ENCODE data around the gene ZNF18.

ZNF18 gene

DNA sequence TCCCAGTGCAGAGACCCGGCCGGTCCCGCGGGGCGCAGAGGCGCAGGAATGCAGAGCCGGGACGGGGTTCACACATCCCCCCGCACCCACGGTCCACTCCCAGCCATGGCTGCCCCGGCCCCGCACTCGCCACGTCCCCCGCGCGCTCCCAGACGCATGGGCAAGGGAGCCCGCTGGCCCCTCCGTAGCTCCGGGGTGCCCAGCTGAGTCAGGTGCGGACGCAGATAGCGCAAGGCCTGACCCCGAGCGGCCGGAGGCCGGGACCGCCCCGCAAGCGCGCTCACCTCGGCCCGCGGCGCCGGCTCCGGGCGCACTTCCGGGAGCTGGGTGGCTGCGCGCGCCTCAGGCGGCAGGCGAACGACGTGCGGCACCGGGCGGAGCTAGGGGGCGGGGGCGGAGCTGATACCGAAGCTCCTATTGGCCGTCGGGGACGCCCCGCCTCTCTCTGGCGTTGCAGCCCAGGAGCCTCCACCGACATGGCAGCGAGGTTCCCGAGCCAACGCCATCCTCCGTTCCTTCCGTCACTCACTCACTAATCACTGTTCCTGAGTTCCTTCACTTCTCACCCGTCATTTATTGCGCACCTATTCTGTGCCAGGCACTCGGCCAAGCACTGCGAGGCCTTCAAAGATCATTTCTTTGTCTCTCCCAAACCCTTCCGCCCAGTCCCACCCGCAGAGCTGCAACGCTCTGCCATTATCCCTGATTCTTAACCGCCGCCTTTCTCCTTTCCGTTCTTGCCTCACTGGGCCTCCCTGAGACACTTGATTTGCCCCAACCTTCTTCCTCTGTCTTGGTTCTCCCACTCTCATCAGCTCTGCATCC, at the start of gene ZNF18:
TSS of gene ZNF18 (minus strand) at position 329 of the 825 bp plus-strand sequence. CDS start 4,646 bp downstream, outside the sequence.
- peak; percentile 94 for DNase-seq (ENCODE audit: low spot score)

DNA sequence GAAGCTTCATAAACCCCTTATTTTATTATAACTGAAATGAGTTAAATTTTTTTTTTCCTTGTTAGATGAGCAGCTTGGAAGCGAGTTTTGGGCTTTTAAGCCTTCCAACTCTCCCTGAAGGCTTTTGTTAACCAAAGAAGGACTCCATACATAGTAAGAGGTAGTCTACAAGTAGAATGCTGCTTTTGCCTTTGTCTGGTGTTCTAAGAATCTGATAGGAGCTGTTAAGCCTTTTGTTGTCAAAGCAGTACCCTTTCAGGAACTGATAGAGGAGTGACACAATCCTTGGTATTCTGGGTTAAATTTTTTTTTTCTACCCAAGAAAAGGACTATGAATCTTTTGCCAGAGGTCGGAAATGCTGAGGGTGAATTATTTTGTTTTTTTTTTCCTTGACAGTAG, 49.5 kb upstream of the ZNF18 start:
- DNase-seq (ENCODE audit: low spot score): no peak

DNA sequence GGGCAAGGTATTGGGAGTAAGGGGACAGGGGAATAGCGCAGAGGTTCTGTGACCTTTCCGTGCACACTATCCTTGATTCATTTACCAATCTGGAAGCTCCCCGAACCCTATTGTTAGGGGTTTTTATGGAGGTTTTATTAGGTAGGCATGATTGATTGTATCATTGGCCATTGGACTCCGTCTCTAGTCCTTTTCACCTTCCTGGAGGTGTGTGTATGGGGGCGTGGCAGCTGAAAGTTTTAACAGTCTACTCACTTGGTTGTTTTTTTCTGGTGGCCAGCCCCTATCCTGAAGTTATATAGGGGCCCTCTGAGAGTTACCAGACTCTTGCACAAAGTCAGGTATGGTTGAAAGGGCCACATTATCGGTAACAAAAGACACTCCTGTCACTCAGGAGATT, 46.4 kb upstream of the ZNF18 start:
- DNase-seq (ENCODE audit: low spot score): no peak

- DNase-seq (ENCODE audit: low spot score): no peak
Measured at GRCh38 chr17:12041312-12041711, 44.0 kb upstream of the ZNF18 start.

GRCh38 chr17:12040478-12040877, 43.2 kb upstream of the ZNF18 start:
- no peak for DNase-seq (ENCODE audit: low spot score)

GRCh38 chr17:12037970-12038369, 40.7 kb upstream of the ZNF18 start:
- no peak for DNase-seq (ENCODE audit: low spot score)

GRCh38 chr17:12035673-12036072, 38.4 kb upstream of the ZNF18 start:
- no peak for DNase-seq (ENCODE audit: low spot score)

DNA sequence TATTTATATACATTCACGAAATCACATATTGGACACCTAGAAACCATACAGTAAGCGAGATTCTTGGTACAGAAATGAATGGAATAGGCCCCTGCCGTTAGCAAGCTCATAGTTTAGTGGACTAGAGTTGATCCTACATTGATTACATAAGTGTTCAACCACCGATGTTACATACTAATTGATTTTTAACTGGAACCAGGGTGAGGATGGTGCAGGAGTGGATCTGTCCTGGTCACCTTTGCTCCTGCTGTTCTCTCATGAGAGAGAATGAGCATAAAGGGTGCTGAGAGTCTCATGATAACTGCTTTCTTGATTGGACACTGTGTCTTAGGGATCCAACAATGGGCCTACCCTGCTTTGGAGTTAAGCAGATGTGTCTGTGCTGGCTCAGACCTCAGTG, 37.3 kb upstream of the ZNF18 start:
- no peak for DNase-seq (ENCODE audit: low spot score)

GRCh38 chr17:12028611-12029010, 31.3 kb upstream of the ZNF18 start:
- no peak for DNase-seq (ENCODE audit: low spot score)

DNA sequence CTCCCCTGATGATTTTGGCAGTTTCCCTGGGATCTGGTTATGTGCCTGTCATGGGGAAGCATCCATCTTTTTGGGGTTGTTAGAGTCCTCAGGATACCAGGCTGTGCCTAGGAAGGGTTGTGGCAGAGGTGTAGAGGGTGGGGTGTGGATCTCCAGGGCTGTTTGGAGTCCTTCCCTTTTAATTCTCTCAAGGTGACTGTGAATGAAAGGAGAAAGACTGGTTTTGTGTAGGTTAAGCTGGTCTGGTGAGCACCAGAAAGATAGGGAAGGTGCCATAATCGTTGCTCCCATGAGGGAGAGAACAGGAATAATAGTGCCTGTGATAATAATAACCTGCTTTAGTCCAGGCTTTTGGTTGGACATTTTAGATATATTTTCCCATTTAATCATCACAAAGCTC, 30.4 kb upstream of the ZNF18 start:
- DNase-seq (ENCODE audit: low spot score): no peak

GRCh38 chr17:12024327-12024726, 27.1 kb upstream of the ZNF18 start:
- DNase-seq (ENCODE audit: low spot score): no peak

DNA sequence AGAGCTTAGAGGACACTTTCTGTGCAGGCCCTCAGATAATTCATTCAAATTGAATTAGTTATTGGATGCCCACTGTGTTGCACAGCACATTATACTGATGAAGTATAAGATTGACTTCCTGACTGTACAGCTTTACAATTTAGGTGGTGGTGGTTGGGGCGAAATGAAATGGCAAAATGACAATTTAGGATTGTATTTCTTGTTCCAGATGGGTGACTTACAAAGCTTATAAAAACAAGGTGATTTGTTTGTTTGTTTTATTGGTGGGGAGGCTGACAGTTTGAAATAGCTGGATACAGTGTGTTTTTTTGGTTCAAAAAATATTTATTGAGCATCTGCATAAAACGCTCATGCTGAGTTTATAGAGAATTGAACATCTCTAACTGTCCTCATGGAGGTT, 25.0 kb upstream of the ZNF18 start:
- DNase-seq (ENCODE audit: low spot score): no peak

- DNase-seq (ENCODE audit: low spot score): no peak
Measured at GRCh38 chr17:12021623-12022140, 24.4 kb upstream of the ZNF18 start.

DNA sequence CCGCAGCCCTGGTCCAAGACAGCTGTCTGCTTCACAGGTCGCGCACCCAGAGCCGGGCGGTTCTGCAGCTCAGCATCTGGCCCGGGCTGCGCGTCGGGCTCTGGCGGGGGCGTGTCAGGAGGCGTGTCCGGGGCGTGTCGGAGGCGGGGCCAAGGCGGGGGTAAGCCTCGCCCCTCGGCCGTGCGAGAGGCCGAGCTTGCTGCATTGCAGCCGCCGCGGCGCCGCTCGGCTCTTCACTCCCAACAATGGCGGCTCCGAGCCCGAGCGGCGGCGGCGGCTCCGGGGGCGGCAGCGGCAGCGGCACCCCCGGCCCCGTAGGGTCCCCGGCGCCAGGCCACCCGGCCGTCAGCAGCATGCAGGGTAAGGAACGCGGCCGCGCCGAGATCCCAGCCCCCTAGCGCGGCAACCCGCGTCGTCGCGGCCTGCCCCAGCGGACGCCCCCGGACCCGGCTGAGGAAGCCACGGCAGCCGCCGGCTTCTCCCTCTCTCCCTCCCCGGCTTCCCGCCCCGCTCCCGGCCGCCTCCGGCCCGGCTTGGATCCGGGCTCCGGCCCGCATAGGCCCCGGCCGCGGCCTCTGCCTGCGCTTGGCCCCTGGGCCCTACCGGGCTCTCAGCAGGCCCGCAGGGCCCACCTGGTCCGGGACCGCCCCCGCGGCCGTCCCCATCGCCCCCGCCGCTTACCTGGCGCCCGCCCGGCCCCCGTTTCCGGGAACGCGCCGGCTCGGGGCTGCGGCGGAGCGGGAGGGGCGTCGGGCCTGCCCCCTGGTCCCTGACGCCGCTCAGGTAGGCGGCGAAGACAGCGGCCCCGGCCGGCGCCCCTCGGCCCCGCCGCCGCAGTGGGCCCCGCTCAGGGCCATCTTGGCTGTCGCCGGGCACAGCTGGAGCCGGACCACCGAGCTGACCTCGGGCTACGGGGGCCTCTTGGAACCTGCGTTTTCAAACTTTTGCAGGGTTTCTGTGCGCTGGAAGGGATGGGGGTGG, 23.7 kb upstream of the ZNF18 start, which contains the start of gene MAP2K4:
TSS of gene MAP2K4 (plus strand) at position 236 of the 981 bp plus-strand sequence. CDS start at position 246, 10 bp downstream.
- DNase-seq (ENCODE audit: low spot score): peak; percentile 88

GRCh38 chr17:12007466-12007865, 10.2 kb upstream of the ZNF18 start:
- no peak for DNase-seq (ENCODE audit: low spot score)

GRCh38 chr17:11999696-12000095, 2.4 kb upstream of the ZNF18 start:
- no peak for DNase-seq (ENCODE audit: low spot score)

DNA sequence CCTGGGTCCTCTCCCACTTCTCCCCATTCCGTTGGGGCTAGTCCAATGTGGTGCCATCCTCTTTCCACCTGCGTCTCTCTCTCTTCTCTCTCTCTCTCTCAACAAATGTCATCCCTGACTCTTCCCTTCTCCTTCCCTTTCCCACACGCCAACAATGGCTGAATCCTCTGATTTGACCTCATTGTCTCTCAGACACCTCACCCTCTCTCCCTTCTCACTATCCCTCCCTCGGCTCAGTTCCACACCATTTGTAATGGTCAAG, 628 bp upstream of the ZNF18 start:
- DNase-seq (ENCODE audit: low spot score): no peak

- peak; percentile 55 for DNase-seq (ENCODE audit: low spot score)
Measured at GRCh38 chr17:11996722-11997146, 541 bp downstream of the ZNF18 start.

- no peak for DNase-seq (ENCODE audit: low spot score)
Measured at GRCh38 chr17:11991461-11991860, 5.8 kb downstream of the ZNF18 start.

- DNase-seq (ENCODE audit: low spot score): no peak
Measured at GRCh38 chr17:11990363-11990983, 6.8 kb downstream of the ZNF18 start.

DNA sequence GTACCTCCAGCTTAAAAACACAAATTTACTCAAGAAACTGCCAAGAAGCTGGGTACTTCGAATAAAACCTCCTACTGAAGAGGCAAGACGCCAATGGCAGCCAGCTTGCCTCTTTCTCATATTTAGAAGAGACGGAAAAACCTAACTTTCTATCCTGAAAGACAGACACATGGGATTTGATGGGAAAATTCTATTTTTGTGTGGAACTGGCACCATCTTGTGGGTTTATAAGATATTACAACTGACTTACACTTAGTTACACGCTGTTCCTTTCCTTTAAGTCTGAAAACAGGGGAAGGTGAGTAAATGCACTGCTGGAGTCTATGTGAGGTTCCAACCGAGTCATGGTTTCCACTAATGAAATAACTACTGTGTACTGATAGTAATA, 10.3 kb downstream of the ZNF18 start:
- peak; percentile 48 for DNase-seq (ENCODE audit: low spot score)

GRCh38 chr17:11986179-11986941, 10.9 kb downstream of the ZNF18 start:
- DNase-seq (ENCODE audit: low spot score): no peak
